GM12878 (cell line): Measurements from ENCODE around the gene BCR. TPM values are rescaled to one million over a fixed set of nuclear protein-coding genes. Genes with fewer than 3 reads are reported as not detected.

Source experiments
- ATAC-seq: fragments of 200-7000 bp; cut with Tn5 transposase; 3 replicates; pipeline ENCODE4 v1.9.1; 2020; ENCODE audit warnings: mild to moderate bottlenecking, moderate library complexity
- BruUV-seq: library from RNA; stranded (reverse); fragments of 400-500 nt; replicated peaks from 2 replicates; lab custom pipeline; 2021; lab: Mats Ljungman, UMichigan
- CTCF ChIA-PET: fragments of 300-600 bp; sonication (Branson Sonifier 250); formaldehyde crosslinking; extraction: SDS; loops from one replicate; lab custom pipeline; 2021; ENCODE audit warnings: inconsistent platforms; lab: Yijun Ruan, JAX
- POLR2A ChIA-PET: fragments of 350-600 bp; formaldehyde crosslinking; extraction: SDS; loops from one replicate; lab custom pipeline; 2021; ENCODE audit warnings: inconsistent platforms; lab: Charles Lee
- RAD21 ChIA-PET: fragments of 300-600 bp; sonication (Branson Sonifier 250); formaldehyde crosslinking; loops from one replicate; lab custom pipeline; 2023; ENCODE audit warnings: antibody characterized with exemption; ENCODE audit not compliant: unreplicated experiment; lab: Charles Lee
- SMC1A ChIA-PET: fragments of 300-600 bp; sonication (Branson Sonifier 250); formaldehyde crosslinking; loops from one replicate; lab custom pipeline; 2023; ENCODE audit not compliant: unreplicated experiment, uncharacterized antibody; lab: Charles Lee
- DNase-seq: peaks from one replicate; pipeline ENCODE4 v3.0.0-alpha.2; 2011; ENCODE audit warnings: low read depth, low spot score
- FAIRE-seq: peaks from 3 replicates; lab custom pipeline; 2011; peaks lifted over from hg19 to GRCh38; lab: Jason Lieb, UNC
- H2AFZ ChIP-seq: 2 replicates; pipeline ENCODE4 v1.6.0; 2011; ENCODE audit warnings: low read depth, low read length, control low read depth; ENCODE audit not compliant: control insufficient read depth
- H3K27ac ChIP-seq: 2 replicates; pipeline ENCODE4 v1.5.1; 2011; ENCODE audit warnings: control low read depth; ENCODE audit not compliant: control insufficient read depth, insufficient read depth
- H3K27me3 ChIP-seq, 2 experiments: replicated peaks in 1 of 2; 2 replicates each; pipeline versions ENCODE4 v1.6.0 to v1.6.1; 2011; ENCODE audit warnings: low read length in 1 of 2; ENCODE audit not compliant: control insufficient read depth in 2 of 2, insufficient read depth in 2 of 2
- H3K36me3 ChIP-seq, 2 experiments: 2 replicates each; pipeline ENCODE4 v1.5.1; 2011; ENCODE audit warnings: low read length in 1 of 2; ENCODE audit not compliant: control insufficient read depth in 2 of 2, insufficient read depth in 2 of 2
- H3K4me1 ChIP-seq: 2 replicates; pipeline ENCODE4 v1.6.1; 2011; ENCODE audit warnings: mild to moderate bottlenecking, low read length, moderate library complexity, mixed read lengths; ENCODE audit not compliant: control insufficient read depth, insufficient read depth
- H3K4me2 ChIP-seq: 2 replicates; pipeline ENCODE4 v1.6.0; 2011; ENCODE audit warnings: control low read depth; ENCODE audit not compliant: control insufficient read depth, insufficient read depth
- H3K4me3 ChIP-seq: fragments of 200-600 bp; sonication (generic); 2 replicates; pipeline ENCODE4 v1.5.1; 2016
- H3K79me2 ChIP-seq: 2 replicates; pipeline ENCODE4 v1.6.0; 2011; ENCODE audit warnings: low read length; ENCODE audit not compliant: control insufficient read depth, insufficient read depth
- H3K9ac ChIP-seq: 2 replicates; pipeline ENCODE4 v1.8.0; 2011; ENCODE audit warnings: low read length, control low read depth, mixed read lengths; ENCODE audit not compliant: control insufficient read depth, insufficient read depth
- H3K9me3 ChIP-seq: replicated peaks from 3 replicates; pipeline ENCODE4 v1.5.1; 2011; ENCODE audit warnings: mild to moderate bottlenecking, low read length; ENCODE audit not compliant: control insufficient read depth, insufficient read depth
- H4K20me1 ChIP-seq: 2 replicates; pipeline ENCODE4 v1.6.0; 2011; ENCODE audit not compliant: control insufficient read depth, insufficient read depth
- BACH1 ChIP-seq: fragments of 450-650 bp; IDR thresholded peaks from 2 replicates; pipeline ENCODE4 v1.6.1; 2017; ENCODE audit warnings: mild to moderate bottlenecking, borderline replicate concordance
- ETV6 ChIP-seq, 2 experiments: fragments of 450-650 bp in 1 of 2; IDR thresholded peaks in 1 of 2; conservative IDR thresholded peaks in 1 of 2; 2 replicates each; pipeline ENCODE4 v1.6.1; 2014; ENCODE audit warnings: antibody characterized with exemption in 1 of 2, borderline replicate concordance in 1 of 2, low read depth in 1 of 2, mild to moderate bottlenecking in 1 of 2, moderate library complexity in 1 of 2
- JUNB ChIP-seq: IDR thresholded peaks from 2 replicates; pipeline ENCODE4 v1.6.1; 2016; ENCODE audit warnings: antibody characterized with exemption, mild to moderate bottlenecking
- MEF2A ChIP-seq: IDR thresholded peaks from 2 replicates; pipeline ENCODE4 v1.6.1; 2011; ENCODE audit warnings: low read depth, mild to moderate bottlenecking, low read length, moderate library complexity; ENCODE audit not compliant: insufficient read depth
- SREBF2 ChIP-seq: IDR thresholded peaks from 2 replicates; pipeline ENCODE4 v1.6.1; 2012; ENCODE audit warnings: mild to moderate bottlenecking, low read length
- TBL1XR1 ChIP-seq: IDR thresholded peaks from 2 replicates; pipeline ENCODE4 v1.6.1; 2012; ENCODE audit warnings: low read depth, low read length, improper control_type of control experiment
- TCF3 ChIP-seq: IDR thresholded peaks from 2 replicates; pipeline ENCODE4 v1.6.1; 2012; ENCODE audit warnings: low read depth, mild to moderate bottlenecking, low read length, borderline replicate concordance; ENCODE audit not compliant: insufficient read depth
- WGBS: methylation state at CpG from one replicate; pipeline ENCODE4 v1.1.6; 2016; ENCODE audit warnings: low lambda C conversion rate; ENCODE audit not compliant: insufficient replicate concordance, insufficient coverage; ENCODE audit errors: missing lambda C conversion rate; 5-methylcytosine and 5-hydroxymethylcytosine counted together
- in situ Hi-C: fragments of 300-500 bp; cut with MboI; formaldehyde crosslinking; loops from 9 replicates; pipeline ENCODE4 v1.14.3; 2018; ENCODE audit warnings: mixed read lengths
- intact Hi-C: fragments of 100-400 bp; cut with micrococcal nuclease; formaldehyde crosslinking; loops from one replicate; pipeline ENCODE4 v1.14.2; 2022; ENCODE audit not compliant: unreplicated experiment
- polyA plus RNA-seq, 11 experiments: library from polyadenylated mRNA; depleted of rRNA in 4 of 11; unstranded in 6 of 11; stranded (reverse) in 5 of 11; fragments of >200 nt; fragmentation: Nextera tagmentation in 4 of 11; fragmentation: Illumina TruSeq in 1 of 11; extraction: Ambion mirVana in 4 of 11; extraction: Trizol in 1 of 11; gene quantifications; 1 replicate in 1 of 11; 2 replicates in 10 of 11; pipeline versions ENCODE4 v1.2.1 to v1.2.3, GENCODE V29; 2011 to 2016; ENCODE audit warnings: inconsistent platforms in 2 of 11, missing spikeins in 2 of 11, low read depth in 1 of 11
- total RNA-seq, 4 experiments: library from RNA; depleted of rRNA in 3 of 4; stranded (reverse); fragments of >200 nt in 3 of 4; fragmentation: Illumina TruSeq in 1 of 4; extraction: Trizol in 1 of 4; gene quantifications; 2 replicates each; pipeline versions ENCODE4 v1.2.1 to v1.2.3, GENCODE V29; 2013 to 2021
- TF ChIP-seq, protein P1 (sequence below): fragments of 150-350 bp; IDR thresholded peaks from 2 replicates; pipeline ENCODE4 v1.6.1; 2014; ENCODE audit warnings: mild to moderate bottlenecking, low read depth, low read length

BCR gene
- total and polyA plus RNA-seq, 10 of the 15 experiments (the other 5 are each of a cell fraction or from before 2014, with no cell fraction given), result 1.7 to 64.7 (median 18.4) TPM

DNA sequence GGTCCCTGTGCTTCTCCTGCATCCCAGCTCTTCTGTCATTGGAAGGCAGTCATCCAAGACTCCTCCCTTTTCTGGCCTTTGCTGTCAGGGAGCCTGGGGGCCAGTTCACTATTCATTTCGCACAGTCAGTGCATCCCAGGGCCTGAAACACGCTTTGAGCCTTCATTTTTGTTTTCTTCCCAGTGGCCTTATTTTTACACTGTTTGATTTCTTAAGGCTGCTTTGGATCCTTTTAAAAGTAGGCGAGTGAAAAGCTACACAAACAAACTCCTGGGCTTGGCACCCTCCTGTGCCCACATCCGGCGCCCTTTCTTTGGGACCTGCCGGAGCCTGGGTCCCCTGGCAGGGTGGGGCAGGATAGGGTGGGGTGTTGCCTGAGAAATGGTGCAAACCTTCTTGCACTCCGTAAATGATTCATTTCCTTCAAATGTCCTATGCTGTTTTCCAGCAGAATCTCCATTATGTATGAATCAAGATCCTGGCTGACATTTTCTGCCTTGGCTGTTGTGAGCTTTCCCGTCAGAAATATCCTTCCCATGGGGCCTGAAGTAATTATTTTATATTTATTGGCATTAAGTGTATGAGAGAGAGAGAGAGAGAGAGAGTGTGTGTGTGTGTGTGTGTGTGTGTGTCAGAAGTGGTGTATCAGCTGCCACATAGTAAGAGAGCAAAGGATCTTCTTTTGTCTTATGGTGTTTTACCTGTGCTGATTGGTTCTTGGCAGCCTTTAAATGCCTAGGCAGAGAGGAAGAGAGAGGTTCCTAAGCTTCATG, 45.6 kb downstream of the BCR start:
- Histone ChIP-seq H3K27ac (no peak overlapping the region), H4K20me1 (no peaks in the 10 kb centered on the region), H3K4me2 (no peak overlapping the region), H2AFZ (no peak overlapping the region), H3K9ac (no peak overlapping the region), H3K9me3 (peaks cover 11% of the 10 kb centered on the region), H3K4me1 (peaks cover 5% of the 10 kb centered on the region), H3K79me2 (peaks cover 12% of the 10 kb centered on the region), H3K4me3 (no peak overlapping the region), H3K27me3 (no peaks in the 10 kb centered on the region), H3K36me3 (peaks cover 0 to 5% of the 10 kb centered on the region in 2 experiments; a peak in 2 of 4 replicates)
- intact Hi-C loops (no loop called here), in situ Hi-C loops (no loop called here)
- CTCF ChIA-PET, result interaction anchor here (0.6 to 1.9 kb wide), 3 partner anchors 11 to 13 kb away, joined by 3 to 4 read pairs (median 4); no protein-coding TSS in a partner anchor
- FAIRE-seq (no peak), ATAC-seq (no peak), DNase-seq (no peak)
- 87% methylated on average over 8 of the region's 8 CpGs for WGBS
- RAD21 ChIA-PET, result interaction anchor here (0.7 kb wide), 2 partner anchors 18 to 49 kb away, joined by 3 read pairs; no protein-coding TSS in a partner anchor
- POLR2A ChIA-PET, result interaction anchor here (0.5 to 1.1 kb wide), 4 partner anchors 25 to 58 kb away, joined by 3 to 6 read pairs (median 3); no protein-coding TSS in a partner anchor
- SMC1A ChIA-PET, result interaction anchor here (0.6 to 1.3 kb wide), 3 partner anchors 42 to 105 kb away, joined by 3 to 4 read pairs (median 3); no protein-coding TSS in a partner anchor
- BruUV-seq, result no TSS peak
- TF ChIP-seq TCF3, result no peak
- no peak for TF ChIP-seq TBL1XR1
- no peak for TF ChIP-seq ETV6 (conservative IDR thresholded peaks at IDR 0.05 in 1 of 2, IDR thresholded peaks at IDR 0.05 in 1 of 2; ENCODE audit: borderline replicate concordance in 1 of 2, low read depth in 1 of 2)
- TF ChIP-seq, protein P1, sequence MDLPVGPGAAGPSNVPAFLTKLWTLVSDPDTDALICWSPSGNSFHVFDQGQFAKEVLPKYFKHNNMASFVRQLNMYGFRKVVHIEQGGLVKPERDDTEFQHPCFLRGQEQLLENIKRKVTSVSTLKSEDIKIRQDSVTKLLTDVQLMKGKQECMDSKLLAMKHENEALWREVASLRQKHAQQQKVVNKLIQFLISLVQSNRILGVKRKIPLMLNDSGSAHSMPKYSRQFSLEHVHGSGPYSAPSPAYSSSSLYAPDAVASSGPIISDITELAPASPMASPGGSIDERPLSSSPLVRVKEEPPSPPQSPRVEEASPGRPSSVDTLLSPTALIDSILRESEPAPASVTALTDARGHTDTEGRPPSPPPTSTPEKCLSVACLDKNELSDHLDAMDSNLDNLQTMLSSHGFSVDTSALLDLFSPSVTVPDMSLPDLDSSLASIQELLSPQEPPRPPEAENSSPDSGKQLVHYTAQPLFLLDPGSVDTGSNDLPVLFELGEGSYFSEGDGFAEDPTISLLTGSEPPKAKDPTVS, result no peak
- no peak for TF ChIP-seq BACH1
- no peak for TF ChIP-seq MEF2A
- TF ChIP-seq SREBF2, result no peak
- no peak for TF ChIP-seq JUNB
